K562 (cell line): ENCODE measurements around the gene ACHE. TPM values are rescaled to one million over a fixed set of nuclear protein-coding genes. Genes with fewer than 3 reads are reported as not detected.

ENCODE experiments used
- FOXO4 ChIP-seq: fragments of 450-650 bp; formaldehyde crosslinking; IDR thresholded peaks from 2 replicates; pipeline ENCODE4 v1.4.0; 2020; ENCODE audit warnings: mild to moderate bottlenecking, moderate library complexity
- HCFC1 ChIP-seq: IDR thresholded peaks from 2 replicates; pipeline ENCODE4 v1.6.1; 2012; ENCODE audit warnings: low read depth, low read length, improper control_type of control experiment
- ILF3 ChIP-seq: fragments of 450-650 bp; IDR thresholded peaks from 2 replicates; pipeline ENCODE4 v1.6.1; 2018; ENCODE audit warnings: antibody characterized with exemption, mild to moderate bottlenecking, moderate library complexity, borderline replicate concordance
- KAT8 ChIP-seq: fragments of 450-650 bp; IDR thresholded peaks from 2 replicates; pipeline ENCODE4 v1.6.1; 2016; ENCODE audit warnings: low read depth, mild to moderate bottlenecking
- KDM5B ChIP-seq: fragments of 200-600 bp; sonication (generic); IDR thresholded peaks from 2 replicates; pipeline ENCODE4 v1.6.1; 2012; ENCODE audit warnings: low read depth, mild to moderate bottlenecking, moderate library complexity, low read length, control low read depth, inconsistent platforms; ENCODE audit not compliant: insufficient replicate concordance
- MCM3 ChIP-seq: fragments of 450-650 bp; IDR thresholded peaks from 2 replicates; pipeline ENCODE4 v1.6.1; 2016
- NCOA4 ChIP-seq: fragments of 450-650 bp; IDR thresholded peaks from 2 replicates; pipeline ENCODE4 v1.6.1; 2018; ENCODE audit warnings: mild to moderate bottlenecking; ENCODE audit not compliant: partially characterized antibody
- PTRF ChIP-seq: fragments of 450-650 bp; IDR thresholded peaks from 2 replicates; pipeline ENCODE4 v1.6.1; 2016; ENCODE audit warnings: mild to moderate bottlenecking, missing genetic modification characterization, missing compliant biosample characterization
- RBM39 ChIP-seq: fragments of 200-400 bp; formaldehyde crosslinking; optimal IDR thresholded peaks from 2 replicates; pipeline ENCODE3; 2018; ENCODE audit warnings: low read depth, low read length
- SAFB2 ChIP-seq: fragments of 200-400 bp; formaldehyde crosslinking; IDR thresholded peaks from 2 replicates; pipeline ENCODE4 v1.6.1; 2018; ENCODE audit warnings: borderline replicate concordance, low read length, low read depth, moderate library complexity; ENCODE audit not compliant: severe bottlenecking
- SMARCB1 ChIP-seq: IDR thresholded peaks from 2 replicates; pipeline ENCODE4 v1.6.1; 2011; ENCODE audit warnings: improper control_type of control experiment, low read depth; ENCODE audit not compliant: insufficient read length
- TOE1 ChIP-seq, 2 experiments: fragments of 450-650 bp in 1 of 2; sonication (generic) in 1 of 2; formaldehyde crosslinking in 1 of 2; IDR thresholded peaks; 2 replicates each; pipeline versions ENCODE4 v1.7.1 to v1.8.0; 2016 to 2022; ENCODE audit warnings: borderline replicate concordance in 2 of 2, mild to moderate bottlenecking in 2 of 2, antibody characterized with exemption in 1 of 2, inconsistent platforms in 1 of 2, low read depth in 1 of 2, missing genetic modification reagents in 1 of 2, moderate library complexity in 1 of 2
- XRCC3 ChIP-seq: fragments of 450-650 bp; IDR thresholded peaks from 2 replicates; pipeline ENCODE4 v1.6.1; 2017; ENCODE audit warnings: mild to moderate bottlenecking, moderate library complexity
- ZKSCAN1 ChIP-seq: fragments of 150-350 bp; IDR thresholded peaks from 2 replicates; pipeline ENCODE4 v1.6.1; 2016; ENCODE audit warnings: low read depth, low read length
- ZNF124 ChIP-seq: sonication (generic); formaldehyde crosslinking; IDR thresholded peaks from 2 replicates; pipeline ENCODE4 v1.8.1; 2022; ENCODE audit warnings: missing genetic modification reagents
- ZNF253 ChIP-seq: fragments of 250-450 bp; sonication (Bioruptor Pico); conservative IDR thresholded peaks from 2 replicates; pipeline ENCODE4 v1.6.1; 2021; ENCODE audit warnings: mild to moderate bottlenecking
- ZNF655 ChIP-seq: fragments of 250-450 bp; sonication (Bioruptor Pico); IDR thresholded peaks from 2 replicates; pipeline ENCODE4 v1.5.0; 2021
- ZNF668 ChIP-seq: fragments of 250-450 bp; sonication (Bioruptor Pico); IDR thresholded peaks from 2 replicates; pipeline ENCODE4 v1.8.0; 2022; ENCODE audit warnings: mild to moderate bottlenecking, inconsistent platforms
- ZNF766 ChIP-seq: fragments of 200-800 bp; sonication (Bioruptor generic); conservative IDR thresholded peaks from 2 replicates; pipeline ENCODE4 v1.6.1; 2016; ENCODE audit warnings: missing genetic modification characterization, missing compliant biosample characterization
- polyA plus RNA-seq, 8 experiments: library from polyadenylated mRNA; depleted of rRNA in 4 of 8; stranded (reverse) in 5 of 8; unstranded in 3 of 8; fragments of >200 nt; fragmentation: Nextera tagmentation in 2 of 8; fragmentation: Illumina TruSeq in 1 of 8; extraction: Ambion mirVana in 2 of 8; extraction: Trizol in 1 of 8; gene quantifications; 2 replicates each; pipeline versions ENCODE4 v1.2.1 to v1.2.3, GENCODE V29; 2011 to 2014; ENCODE audit warnings: inconsistent platforms in 1 of 8, missing spikeins in 1 of 8
- total RNA-seq, 7 experiments: library from RNA; depleted of rRNA in 6 of 7; stranded (reverse); fragments of >200 nt in 6 of 7; fragmentation: Illumina TruSeq in 2 of 7; extraction: Trizol in 2 of 7; gene quantifications; 2 replicates each; pipeline versions ENCODE4 v1.2.1 to v1.2.3, GENCODE V29; 2011 to 2021; ENCODE audit warnings: low replicate concordance in 1 of 7
- TF ChIP-seq, protein P1 (sequence below): fragments of 200-400 bp; formaldehyde crosslinking; IDR thresholded peaks from 2 replicates; pipeline ENCODE4 v1.6.1; 2017; ENCODE audit warnings: mild to moderate bottlenecking, low read depth, low read length, moderate library complexity
- TF ChIP-seq, protein P2 (sequence below): fragments of 250-450 bp; sonication (Bioruptor Pico); IDR thresholded peaks from 2 replicates; pipeline ENCODE4 v1.5.0; 2022; ENCODE audit warnings: mild to moderate bottlenecking

ACHE gene
- total and polyA plus RNA-seq, 9 of the 15 experiments (the other 6 are each of a cell fraction or from before 2014, with no cell fraction given), result 0.04 to 8.8 (median 1.9) TPM

GRCh38 chr7:100852048-100852872 lies 43.4 kb downstream of the ACHE start, which contains the start of gene SLC12A9 (continued):
- TF ChIP-seq ZKSCAN1 (no peak; the same call in 1 of the 2 replicates), ZNF253 (CRISPR knock-in tag) (no peak), XRCC3 (no peak), PTRF (tag) (no peak), TOE1 (IDR thresholded peaks at IDR 0.05; ENCODE audit: borderline replicate concordance) (0 out of 2 replicates have a peak, but pooled peaks have one; percentile 39), TOE1 (CRISPR knock-in tag; IDR thresholded peaks at IDR 0.05; ENCODE audit: borderline replicate concordance, low read depth) (no peak), SMARCB1 (no peak), RBM39 (no peak), ZNF766 (CRISPR knock-in tag) (no peak), NCOA4 (no peak), ZNF124 (CRISPR knock-in tag) (no peak), FOXO4 (CRISPR knock-in tag) (no peak), SAFB2 (no peak), ZNF655 (CRISPR knock-in tag) (no peak), KAT8 (no peak), ZNF668 (no peak), MCM3 (no peak), ILF3 (no peak), HCFC1 (no peak; the same call in 1 of the 2 replicates), KDM5B (no peak)
- TF ChIP-seq, protein P1, sequence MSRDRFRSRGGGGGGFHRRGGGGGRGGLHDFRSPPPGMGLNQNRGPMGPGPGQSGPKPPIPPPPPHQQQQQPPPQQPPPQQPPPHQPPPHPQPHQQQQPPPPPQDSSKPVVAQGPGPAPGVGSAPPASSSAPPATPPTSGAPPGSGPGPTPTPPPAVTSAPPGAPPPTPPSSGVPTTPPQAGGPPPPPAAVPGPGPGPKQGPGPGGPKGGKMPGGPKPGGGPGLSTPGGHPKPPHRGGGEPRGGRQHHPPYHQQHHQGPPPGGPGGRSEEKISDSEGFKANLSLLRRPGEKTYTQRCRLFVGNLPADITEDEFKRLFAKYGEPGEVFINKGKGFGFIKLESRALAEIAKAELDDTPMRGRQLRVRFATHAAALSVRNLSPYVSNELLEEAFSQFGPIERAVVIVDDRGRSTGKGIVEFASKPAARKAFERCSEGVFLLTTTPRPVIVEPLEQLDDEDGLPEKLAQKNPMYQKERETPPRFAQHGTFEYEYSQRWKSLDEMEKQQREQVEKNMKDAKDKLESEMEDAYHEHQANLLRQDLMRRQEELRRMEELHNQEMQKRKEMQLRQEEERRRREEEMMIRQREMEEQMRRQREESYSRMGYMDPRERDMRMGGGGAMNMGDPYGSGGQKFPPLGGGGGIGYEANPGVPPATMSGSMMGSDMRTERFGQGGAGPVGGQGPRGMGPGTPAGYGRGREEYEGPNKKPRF, result no peak
- TF ChIP-seq, protein P2, sequence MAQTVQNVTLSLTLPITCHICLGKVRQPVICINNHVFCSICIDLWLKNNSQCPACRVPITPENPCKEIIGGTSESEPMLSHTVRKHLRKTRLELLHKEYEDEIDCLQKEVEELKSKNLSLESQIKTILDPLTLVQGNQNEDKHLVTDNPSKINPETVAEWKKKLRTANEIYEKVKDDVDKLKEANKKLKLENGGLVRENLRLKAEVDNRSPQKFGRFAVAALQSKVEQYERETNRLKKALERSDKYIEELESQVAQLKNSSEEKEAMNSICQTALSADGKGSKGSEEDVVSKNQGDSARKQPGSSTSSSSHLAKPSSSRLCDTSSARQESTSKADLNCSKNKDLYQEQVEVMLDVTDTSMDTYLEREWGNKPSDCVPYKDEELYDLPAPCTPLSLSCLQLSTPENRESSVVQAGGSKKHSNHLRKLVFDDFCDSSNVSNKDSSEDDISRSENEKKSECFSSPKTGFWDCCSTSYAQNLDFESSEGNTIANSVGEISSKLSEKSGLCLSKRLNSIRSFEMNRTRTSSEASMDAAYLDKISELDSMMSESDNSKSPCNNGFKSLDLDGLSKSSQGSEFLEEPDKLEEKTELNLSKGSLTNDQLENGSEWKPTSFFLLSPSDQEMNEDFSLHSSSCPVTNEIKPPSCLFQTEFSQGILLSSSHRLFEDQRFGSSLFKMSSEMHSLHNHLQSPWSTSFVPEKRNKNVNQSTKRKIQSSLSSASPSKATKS (CRISPR knock-in tag), result no peak
